Endothelial cell (in vitro differentiated cells): Measurements from ENCODE around the gene ZNF597. TPM values are rescaled to one million over a fixed set of nuclear protein-coding genes. Genes with fewer than 3 reads are reported as not detected.

Source experiments
- DNase-seq: peaks from one replicate; pipeline ENCODE4 v3.0.0; 2021; ENCODE audit warnings: low spot score
- H3K27ac Mint-ChIP-seq: one replicate; pipeline ENCODE4 v1.8.0; 2021; ENCODE audit warnings: mixed read lengths, inconsistent platforms; ENCODE audit not compliant: unreplicated experiment
- H3K27me3 Mint-ChIP-seq: one replicate; pipeline ENCODE4 v1.8.0; 2021; ENCODE audit warnings: mild to moderate bottlenecking, moderate library complexity, mixed read lengths, inconsistent platforms; ENCODE audit not compliant: unreplicated experiment
- H3K36me3 Mint-ChIP-seq: one replicate; pipeline ENCODE4 v1.8.0; 2021; ENCODE audit warnings: mild to moderate bottlenecking, low read depth, mixed read lengths, inconsistent platforms; ENCODE audit not compliant: unreplicated experiment
- H3K4me1 Mint-ChIP-seq: one replicate; pipeline ENCODE4 v1.8.0; 2021; ENCODE audit warnings: mild to moderate bottlenecking, mixed read lengths, inconsistent platforms; ENCODE audit not compliant: unreplicated experiment
- H3K4me3 Mint-ChIP-seq: one replicate; pipeline ENCODE4 v1.8.0; 2021; ENCODE audit warnings: mild to moderate bottlenecking, mixed read lengths, inconsistent platforms; ENCODE audit not compliant: unreplicated experiment
- H3K9me3 Mint-ChIP-seq: one replicate; pipeline ENCODE4 v1.8.0; 2021; ENCODE audit warnings: mixed read lengths, inconsistent platforms; ENCODE audit not compliant: unreplicated experiment
- CTCF ChIP-seq: fragments of 200-600 bp; sonication (generic); IDR thresholded peaks from one replicate; pipeline ENCODE4 v1.5.0; 2021; ENCODE audit warnings: antibody characterized with exemption; ENCODE audit not compliant: unreplicated experiment
- total RNA-seq: library from RNA; stranded (reverse); fragmentation: NEBNext Ultra II Directional; extraction: Animal tissue kit (Norgen Biotek cat#: 25700); gene quantifications from one replicate; pipeline ENCODE4 v1.2.1, GENCODE V29; 2021; ENCODE audit not compliant: unreplicated experiment

The ZNF597 gene
- total RNA-seq, 1 donor from 2014 or later: 5.7 TPM

GRCh38 chr16:3458852-3459361 lies 15.6 kb upstream of the ZNF597 start:
- Mint-ChIP-seq H3K36me3 (peaks cover 12% of the 10 kb centered on the region), H3K9me3 (peaks cover 4% of the 10 kb centered on the region), H3K4me3 (peak overlapping the region; percentile 95), H3K27ac (peak overlapping the region; percentile 96), H3K27me3 (peaks cover 22% of the 10 kb centered on the region), H3K4me1 (peaks cover 47% of the 10 kb centered on the region)
- DNase-seq: no peak
- no peak for TF ChIP-seq CTCF

- H3K27ac Mint-ChIP-seq: peak overlapping the region; percentile 96
- peaks cover 4% of the 10 kb centered on the region for H3K9me3 Mint-ChIP-seq
- peaks cover 12% of the 10 kb centered on the region for H3K36me3 Mint-ChIP-seq
- DNase-seq: peak; percentile 31
- peaks cover 22% of the 10 kb centered on the region for H3K27me3 Mint-ChIP-seq
- peak overlapping the region; percentile 95 for H3K4me3 Mint-ChIP-seq
- peaks cover 47% of the 10 kb centered on the region for H3K4me1 Mint-ChIP-seq
- TF ChIP-seq CTCF: no peak
Observed at GRCh38 chr16:3458278-3458851, 15.1 kb upstream of the ZNF597 start.

GRCh38 chr16:3457434-3458252 lies 14.3 kb upstream of the ZNF597 start:
- peak; percentile 55 for TF ChIP-seq CTCF
- peaks cover 22% of the 10 kb centered on the region for H3K27me3 Mint-ChIP-seq
- peaks cover 4% of the 10 kb centered on the region for H3K9me3 Mint-ChIP-seq
- peak overlapping the region; percentile 81 for H3K4me3 Mint-ChIP-seq
- DNase-seq: peak; percentile 96
- H3K36me3 Mint-ChIP-seq: peaks cover 12% of the 10 kb centered on the region
- peaks cover 47% of the 10 kb centered on the region for H3K4me1 Mint-ChIP-seq
- peak overlapping the region; percentile 92 for H3K27ac Mint-ChIP-seq

- no peak overlapping the region for H3K4me3 Mint-ChIP-seq
- peaks cover 4% of the 10 kb centered on the region for H3K9me3 Mint-ChIP-seq
- peaks cover 16% of the 10 kb centered on the region for H3K27me3 Mint-ChIP-seq
- DNase-seq: no peak
- no peak for TF ChIP-seq CTCF
- H3K4me1 Mint-ChIP-seq: peaks cover 35% of the 10 kb centered on the region
- peaks cover 14% of the 10 kb centered on the region for H3K36me3 Mint-ChIP-seq
- peak overlapping the region; percentile 49 for H3K27ac Mint-ChIP-seq
Observed at GRCh38 chr16:3454631-3455147, 11.4 kb upstream of the ZNF597 start.

- no peak overlapping the region for H3K27ac Mint-ChIP-seq
- peaks cover under 1% of the 10 kb centered on the region for H3K9me3 Mint-ChIP-seq
- peaks cover 16% of the 10 kb centered on the region for H3K27me3 Mint-ChIP-seq
- peaks cover 29% of the 10 kb centered on the region for H3K4me1 Mint-ChIP-seq
- no peak for DNase-seq
- peaks cover 13% of the 10 kb centered on the region for H3K36me3 Mint-ChIP-seq
- H3K4me3 Mint-ChIP-seq: no peak overlapping the region
- no peak for TF ChIP-seq CTCF
Observed at GRCh38 chr16:3454093-3454492, 10.8 kb upstream of the ZNF597 start.
